Kidney tubule cell (primary cell): ENCODE data around the gene GATA3.

Experiments
- DNase-seq: peaks from one replicate; pipeline ENCODE4 v3.0.0-alpha.2; 2018; ENCODE audit warnings: low spot score

GATA3 gene

GRCh38 chr10:8100366-8100765 is 45.9 kb downstream of the GATA3 start:
- DNase-seq = no peak

GRCh38 chr10:8102708-8103401 is 48.4 kb downstream of the GATA3 start:
- no peak for DNase-seq

- no peak for DNase-seq
These were observed 49.1 kb downstream of the GATA3 start for GRCh38 chr10:8103543-8103942.

GRCh38 chr10:8104005-8104404 is 49.5 kb downstream of the GATA3 start:
- no peak for DNase-seq

GRCh38 chr10:8104721-8105120 is 50.2 kb downstream of the GATA3 start:
- no peak for DNase-seq

- DNase-seq = no peak
These were observed 51.4 kb downstream of the GATA3 start for GRCh38 chr10:8105932-8106331.

- no peak for DNase-seq
These were observed 57.9 kb downstream of the GATA3 start for GRCh38 chr10:8112230-8112905.

GRCh38 chr10:8112942-8113442 is 58.5 kb downstream of the GATA3 start:
- no peak for DNase-seq

- no peak for DNase-seq
These were observed 59.1 kb downstream of the GATA3 start for GRCh38 chr10:8113616-8114015.

GRCh38 chr10:8114741-8115617 is 60.5 kb downstream of the GATA3 start:
- DNase-seq = no peak

GRCh38 chr10:8115618-8115980 is 61.1 kb downstream of the GATA3 start:
- DNase-seq = no peak

- DNase-seq = no peak
These were observed 62.0 kb downstream of the GATA3 start for GRCh38 chr10:8116474-8116873.

GRCh38 chr10:8116926-8117493 is 62.5 kb downstream of the GATA3 start:
- DNase-seq = no peak

- DNase-seq = no peak
These were observed 66.9 kb downstream of the GATA3 start for GRCh38 chr10:8121201-8121890.

GRCh38 chr10:8122611-8123369 is 68.3 kb downstream of the GATA3 start:
- DNase-seq = no peak

- DNase-seq = no peak
These were observed 69.9 kb downstream of the GATA3 start for GRCh38 chr10:8124436-8124835.
